ENCODE measurements around the gene DOCK1. TPM values are rescaled to one million over a fixed set of nuclear protein-coding genes. Genes with fewer than 3 reads are reported as not detected.

Gene DOCK1
- polyA plus RNA-seq, 1 donor from 2014 or later = 2.7 TPM

GRCh38 chr10:127184582-127184981 is 279.4 kb downstream of the DOCK1 start:
- TF ChIP-seq REST (IDR thresholded peaks at IDR 0.05; ENCODE audit: borderline replicate concordance) (no peak), RAD21 (conservative IDR thresholded peaks at IDR 0.05) (no peak), CTCF (IDR thresholded peaks at IDR 0.05; ENCODE audit: poor library complexity, severe bottlenecking) (no peak), POLR2AphosphoS5 (IDR thresholded peaks at IDR 0.05) (no peak), MXI1 (conservative IDR thresholded peaks at IDR 0.05; ENCODE audit: poor library complexity, severe bottlenecking) (no peak), EZH2 (IDR thresholded peaks at IDR 0.05; ENCODE audit: borderline replicate concordance, insufficient read depth, low read length, poor library complexity, severe bottlenecking) (no peak), EP300 (conservative IDR thresholded peaks at IDR 0.05; ENCODE audit: poor library complexity, severe bottlenecking) (no peak), SMC3 (conservative IDR thresholded peaks at IDR 0.05; ENCODE audit: poor library complexity) (no peak)
- Histone ChIP-seq H2AFZ (ENCODE audit: low read depth, low read length) (no peak overlapping the region), H3K9me2 (ENCODE audit: insufficient read depth, low read length) (no peaks in the 10 kb centered on the region), H3K79me2 (replicated peaks; ENCODE audit: insufficient read depth, low read length) (no peaks in the 10 kb centered on the region), H3K4me3 (ENCODE audit: low read length) (no peak overlapping the region), H3F3A (ENCODE audit: insufficient read depth, low read length, poor library complexity, severe bottlenecking) (no peaks in the 10 kb centered on the region), H3K36me3 (ENCODE audit: insufficient read depth, low read length) (no peaks in the 10 kb centered on the region), H3K9me3 (ENCODE audit: low read length) (no peaks in the 10 kb centered on the region), H3K27me3 (ENCODE audit: insufficient read depth, low read depth, low read length) (no peaks in the 10 kb centered on the region), H4K20me1 (ENCODE audit: insufficient read depth) (no peaks in the 10 kb centered on the region), H3K27ac (ENCODE audit: low read length) (no peak overlapping the region), H3K9ac (ENCODE audit: low read length) (no peak overlapping the region), H3K4me2 (ENCODE audit: low read length) (no peak overlapping the region)

GRCh38 chr10:127186813-127187212 is 281.6 kb downstream of the DOCK1 start:
- Histone ChIP-seq H3F3A (ENCODE audit: insufficient read depth, low read length, poor library complexity, severe bottlenecking) (no peaks in the 10 kb centered on the region), H3K4me2 (ENCODE audit: low read length) (no peak overlapping the region), H3K9me2 (ENCODE audit: insufficient read depth, low read length) (no peaks in the 10 kb centered on the region), H3K36me3 (ENCODE audit: insufficient read depth, low read length) (no peaks in the 10 kb centered on the region), H2AFZ (ENCODE audit: low read depth, low read length) (no peak overlapping the region), H3K9ac (ENCODE audit: low read length) (no peak overlapping the region), H4K20me1 (ENCODE audit: insufficient read depth) (no peaks in the 10 kb centered on the region), H3K79me2 (replicated peaks; ENCODE audit: insufficient read depth, low read length) (no peaks in the 10 kb centered on the region), H3K27me3 (ENCODE audit: insufficient read depth, low read depth, low read length) (no peaks in the 10 kb centered on the region), H3K4me3 (ENCODE audit: low read length) (no peak overlapping the region), H3K27ac (ENCODE audit: low read length) (no peak overlapping the region), H3K9me3 (ENCODE audit: low read length) (no peaks in the 10 kb centered on the region)
- TF ChIP-seq SMC3 (conservative IDR thresholded peaks at IDR 0.05; ENCODE audit: poor library complexity) = no peak

- H3K36me3 ChIP-seq (ENCODE audit: insufficient read depth, low read length) = no peaks in the 10 kb centered on the region
- no peak overlapping the region for H3K9ac ChIP-seq (ENCODE audit: low read length)
- H4K20me1 ChIP-seq (ENCODE audit: insufficient read depth) = no peaks in the 10 kb centered on the region
- H3F3A ChIP-seq (ENCODE audit: insufficient read depth, low read length, poor library complexity, severe bottlenecking) = no peaks in the 10 kb centered on the region
- no peaks in the 10 kb centered on the region for H3K9me3 ChIP-seq (ENCODE audit: low read length)
- no peak overlapping the region for H3K27ac ChIP-seq (ENCODE audit: low read length)
- H3K9me2 ChIP-seq (ENCODE audit: insufficient read depth, low read length) = no peaks in the 10 kb centered on the region
- no peak for TF ChIP-seq SMC3 (conservative IDR thresholded peaks at IDR 0.05; ENCODE audit: poor library complexity)
- no peak for TF ChIP-seq REST (IDR thresholded peaks at IDR 0.05; ENCODE audit: borderline replicate concordance)
- no peak for TF ChIP-seq TAF1 (IDR thresholded peaks at IDR 0.05; ENCODE audit: low read depth)
- TF ChIP-seq EZH2 (IDR thresholded peaks at IDR 0.05; ENCODE audit: borderline replicate concordance, insufficient read depth, low read length, poor library complexity, severe bottlenecking) = no peak
- no peak for TF ChIP-seq RAD21 (conservative IDR thresholded peaks at IDR 0.05)
- no peak for TF ChIP-seq CTCF (IDR thresholded peaks at IDR 0.05; ENCODE audit: poor library complexity, severe bottlenecking)
- TF ChIP-seq EP300 (conservative IDR thresholded peaks at IDR 0.05; ENCODE audit: poor library complexity, severe bottlenecking) = no peak
- no peak for TF ChIP-seq POLR2AphosphoS5 (IDR thresholded peaks at IDR 0.05)
- TF ChIP-seq MXI1 (conservative IDR thresholded peaks at IDR 0.05; ENCODE audit: poor library complexity, severe bottlenecking) = no peak
- H2AFZ ChIP-seq (ENCODE audit: low read depth, low read length) = no peak overlapping the region
- H3K4me2 ChIP-seq (ENCODE audit: low read length) = no peak overlapping the region
- H3K27me3 ChIP-seq (ENCODE audit: insufficient read depth, low read depth, low read length) = peaks cover 14% of the 10 kb centered on the region
- H3K4me3 ChIP-seq (ENCODE audit: low read length) = no peak overlapping the region
- H3K79me2 ChIP-seq (replicated peaks; ENCODE audit: insufficient read depth, low read length) = no peaks in the 10 kb centered on the region
Measured at GRCh38 chr10:127189226-127189625, 284.0 kb downstream of the DOCK1 start.

Data from neural cell (in vitro differentiated cells).